Thyroid gland (tissue), 4 donors: Measurements from ENCODE around the gene TYMS.

Source experiments
- CTCF ChIP-seq, 6 experiments: fragments of 200-600 bp in 3 of 6; fragments of 450-650 bp in 3 of 6; sonication (generic) in 3 of 6; IDR thresholded peaks; one replicate each; pipeline ENCODE4 v1.5.1; 2016 to 2019; ENCODE audit warnings: antibody characterized with exemption in 6 of 6, mild to moderate bottlenecking in 2 of 6, inconsistent platforms in 1 of 6, moderate library complexity in 1 of 6
- POLR2A ChIP-seq, 2 donors: fragments of 450-650 bp; IDR thresholded peaks; one replicate each; pipeline ENCODE4 v1.6.1; 2017; ENCODE audit warnings: antibody characterized with exemption in 2 of 2, mild to moderate bottlenecking in 2 of 2, moderate library complexity in 1 of 2

DNA sequence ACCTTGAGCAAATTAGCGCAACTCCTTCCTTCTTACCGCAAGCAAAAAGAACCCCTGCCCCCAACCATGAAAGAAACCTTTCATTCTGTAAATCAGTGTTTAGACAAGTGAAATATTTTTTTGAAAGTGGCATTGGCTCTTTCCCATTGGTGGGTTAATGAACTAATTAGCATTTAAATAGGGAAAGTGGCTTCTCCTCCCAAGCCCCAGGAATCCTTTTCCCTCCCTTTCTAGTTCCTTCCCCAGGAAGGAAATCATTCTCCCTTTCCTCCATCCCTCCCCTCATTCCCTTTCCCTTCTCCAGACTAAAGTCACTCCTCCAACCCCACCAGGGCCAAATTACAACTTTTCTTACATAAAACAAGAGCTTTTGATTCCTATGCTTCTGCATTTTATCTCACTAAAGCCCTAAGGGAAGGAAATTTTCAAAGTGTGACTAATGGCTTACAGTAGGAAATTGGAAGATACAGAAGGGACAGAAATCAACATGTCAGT lies 22.9 kb upstream of the TYMS start:
- TF ChIP-seq CTCF (IDR thresholded peaks at IDR 0.05), result no peak
- no peak for TF ChIP-seq POLR2A (IDR thresholded peaks at IDR 0.05)
